Activated CD4-positive, alpha-beta T cell treated with anti-CD3 and anti-CD28 coated beads, Interleukin-2, Interleukin-6, amounts not matched to agents 100 ng/mL and 50 ng/mL, durations not matched to agents 16 hours and 8 hours (primary cell): ENCODE measurements around the gene PNLIPRP3.
A peak's percentile ranks its signal among the peaks of the same experiment; 100 is the strongest.
"Not testable (repeated sequence)": the region's sequence is repeated elsewhere in the genome, so short reads cannot be mapped to it uniquely, and the experiment has no call there.

Experiments used
- DNase-seq: peaks from one replicate; pipeline ENCODE4 v3.0.0-alpha.2; 2020

Gene PNLIPRP3

GRCh38 chr10:116427671-116428070 lies at the start of gene PNLIPRP3:
PNLIPRP3 (plus strand) TSS chr10:116427847; CDS start chr10:116428013, 166 bp downstream.
- DNase-seq, result no peak

GRCh38 chr10:116382290-116382689 lies 45.4 kb upstream of the PNLIPRP3 start:
- no peak for DNase-seq

GRCh38 chr10:116385311-116385710 lies 42.3 kb upstream of the PNLIPRP3 start:
- no peak for DNase-seq

GRCh38 chr10:116385994-116386809 lies 41.4 kb upstream of the PNLIPRP3 start:
- DNase-seq, result peak; percentile 22

GRCh38 chr10:116393246-116393831 lies 34.3 kb upstream of the PNLIPRP3 start:
- not testable (repeated sequence) for DNase-seq

- DNase-seq, result no peak
Observed at GRCh38 chr10:116395223-116395985, 32.2 kb upstream of the PNLIPRP3 start.

- no peak for DNase-seq
Observed at GRCh38 chr10:116398224-116398623, 29.4 kb upstream of the PNLIPRP3 start.

- DNase-seq, result no peak
Observed at GRCh38 chr10:116402858-116403257, 24.8 kb upstream of the PNLIPRP3 start.

GRCh38 chr10:116403740-116404250 lies 23.9 kb upstream of the PNLIPRP3 start:
- DNase-seq, result no peak

GRCh38 chr10:116408719-116409118 lies 18.9 kb upstream of the PNLIPRP3 start:
- no peak for DNase-seq

GRCh38 chr10:116410351-116410750 lies 17.3 kb upstream of the PNLIPRP3 start:
- DNase-seq, result no peak

GRCh38 chr10:116417821-116418220 lies 9.8 kb upstream of the PNLIPRP3 start:
- DNase-seq, result peak; percentile 5

- no peak for DNase-seq
Observed at GRCh38 chr10:116418389-116418788, 9.3 kb upstream of the PNLIPRP3 start.

GRCh38 chr10:116421815-116422214 lies 5.8 kb upstream of the PNLIPRP3 start:
- DNase-seq, result no peak

GRCh38 chr10:116429288-116429977 lies 1.8 kb downstream of the PNLIPRP3 start:
- DNase-seq, result no peak

GRCh38 chr10:116430288-116430687 lies 2.6 kb downstream of the PNLIPRP3 start:
- no peak for DNase-seq

GRCh38 chr10:116431598-116431997 lies 4.0 kb downstream of the PNLIPRP3 start:
- no peak for DNase-seq

- peak; percentile 11 for DNase-seq
Observed at GRCh38 chr10:116437076-116437692, 9.5 kb downstream of the PNLIPRP3 start.

- DNase-seq, result no peak
Observed at GRCh38 chr10:116440330-116441030, 12.8 kb downstream of the PNLIPRP3 start.

GRCh38 chr10:116444527-116445142 lies 17.0 kb downstream of the PNLIPRP3 start:
- peak; percentile 24 for DNase-seq

GRCh38 chr10:116450861-116451260 lies 23.2 kb downstream of the PNLIPRP3 start:
- no peak for DNase-seq
